Neural progenitor cell (in vitro differentiated cells): Measurements from ENCODE around the gene SFSWAP.

Experiments used
- EZH2 ChIP-seq: fragments of 200-600 bp; sonication (generic); IDR thresholded peaks from 2 replicates; pipeline ENCODE4 v1.6.1; 2017; ENCODE audit warnings: antibody characterized with exemption, mild to moderate bottlenecking, moderate library complexity
- EZH2phosphoT487 ChIP-seq: fragments of 200-600 bp; sonication (generic); IDR thresholded peaks from 2 replicates; pipeline ENCODE4 v1.6.1; 2017; ENCODE audit warnings: antibody characterized with exemption
- TF ChIP-seq, protein P1 (sequence below): fragments of 200-600 bp; sonication (generic); IDR thresholded peaks from 2 replicates; pipeline ENCODE4 v1.5.1; 2017; ENCODE audit warnings: antibody characterized with exemption, mild to moderate bottlenecking

DNA sequence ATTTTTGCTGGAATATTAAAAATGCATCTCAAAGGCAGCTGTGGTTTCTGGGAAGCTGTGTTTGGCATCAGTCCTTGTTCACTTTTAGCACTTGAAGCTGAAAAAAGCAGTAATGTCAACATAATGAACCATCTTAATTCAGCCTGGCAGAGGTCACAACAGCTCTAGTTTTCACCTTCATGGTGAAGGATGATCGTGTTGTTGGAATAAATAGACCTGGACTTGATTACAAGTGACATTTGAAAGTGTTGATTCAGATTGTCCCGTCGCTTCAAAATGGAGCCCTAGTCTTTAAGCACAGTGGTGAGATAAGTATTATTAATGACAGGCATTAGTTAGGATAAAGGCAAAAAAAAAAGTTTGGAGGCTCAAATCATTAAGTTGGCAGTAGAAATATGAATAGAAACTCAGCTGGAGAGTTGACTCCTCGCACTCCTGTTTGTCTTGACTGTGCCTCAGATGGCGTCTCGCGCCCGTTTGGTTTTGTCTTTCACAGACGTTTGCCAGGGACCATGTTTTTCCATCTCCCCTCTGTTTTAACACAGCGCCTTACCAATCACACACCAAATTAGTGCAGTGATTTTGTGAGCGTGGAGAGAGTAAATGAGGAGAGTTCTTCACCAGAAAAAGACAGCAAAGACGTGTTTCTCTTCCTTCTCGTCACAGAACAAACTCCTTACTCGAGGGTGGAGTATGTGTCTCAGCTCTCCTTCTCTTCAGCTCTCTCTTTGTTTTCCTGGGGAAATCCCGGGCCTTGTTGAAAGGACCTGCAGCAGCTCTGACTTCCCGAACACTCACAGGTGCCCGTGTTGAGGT is 63.9 kb downstream of the SFSWAP start:
- TF ChIP-seq, protein P1, sequence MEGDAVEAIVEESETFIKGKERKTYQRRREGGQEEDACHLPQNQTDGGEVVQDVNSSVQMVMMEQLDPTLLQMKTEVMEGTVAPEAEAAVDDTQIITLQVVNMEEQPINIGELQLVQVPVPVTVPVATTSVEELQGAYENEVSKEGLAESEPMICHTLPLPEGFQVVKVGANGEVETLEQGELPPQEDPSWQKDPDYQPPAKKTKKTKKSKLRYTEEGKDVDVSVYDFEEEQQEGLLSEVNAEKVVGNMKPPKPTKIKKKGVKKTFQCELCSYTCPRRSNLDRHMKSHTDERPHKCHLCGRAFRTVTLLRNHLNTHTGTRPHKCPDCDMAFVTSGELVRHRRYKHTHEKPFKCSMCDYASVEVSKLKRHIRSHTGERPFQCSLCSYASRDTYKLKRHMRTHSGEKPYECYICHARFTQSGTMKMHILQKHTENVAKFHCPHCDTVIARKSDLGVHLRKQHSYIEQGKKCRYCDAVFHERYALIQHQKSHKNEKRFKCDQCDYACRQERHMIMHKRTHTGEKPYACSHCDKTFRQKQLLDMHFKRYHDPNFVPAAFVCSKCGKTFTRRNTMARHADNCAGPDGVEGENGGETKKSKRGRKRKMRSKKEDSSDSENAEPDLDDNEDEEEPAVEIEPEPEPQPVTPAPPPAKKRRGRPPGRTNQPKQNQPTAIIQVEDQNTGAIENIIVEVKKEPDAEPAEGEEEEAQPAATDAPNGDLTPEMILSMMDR: no peak
- TF ChIP-seq EZH2 (no peak), EZH2phosphoT487 (no peak)
